ES-I3 (cell line): ENCODE results near the gene SPEG.

Experiments used
- H3K36me3 ChIP-seq: 2 replicates; pipeline ENCODE4 v1.6.1; 2013; ENCODE audit warnings: mild to moderate bottlenecking, low read length, control low read depth, moderate library complexity; ENCODE audit not compliant: insufficient read depth
- H3K4me1 ChIP-seq: 2 replicates; pipeline ENCODE4 v1.6.1; 2013; ENCODE audit warnings: mild to moderate bottlenecking, control low read depth, low read length; ENCODE audit not compliant: insufficient read depth
- H3K9ac ChIP-seq: 2 replicates; pipeline ENCODE4 v1.6.1; 2013; ENCODE audit warnings: low read depth, mild to moderate bottlenecking, low read length, moderate library complexity
- H3K9me3 ChIP-seq: 2 replicates; pipeline ENCODE4 v1.6.1; 2013; ENCODE audit warnings: mild to moderate bottlenecking, low read length, moderate library complexity; ENCODE audit not compliant: control insufficient read depth, insufficient read depth

Gene SPEG

GRCh38 chr2:219410390-219410789, 24.3 kb upstream of the SPEG start:
- no peak overlapping the region for H3K9ac ChIP-seq
- peaks cover under 1% of the 10 kb centered on the region for H3K4me1 ChIP-seq
- H3K36me3 ChIP-seq: no peaks in the 10 kb centered on the region
- H3K9me3 ChIP-seq: no peaks in the 10 kb centered on the region

DNA sequence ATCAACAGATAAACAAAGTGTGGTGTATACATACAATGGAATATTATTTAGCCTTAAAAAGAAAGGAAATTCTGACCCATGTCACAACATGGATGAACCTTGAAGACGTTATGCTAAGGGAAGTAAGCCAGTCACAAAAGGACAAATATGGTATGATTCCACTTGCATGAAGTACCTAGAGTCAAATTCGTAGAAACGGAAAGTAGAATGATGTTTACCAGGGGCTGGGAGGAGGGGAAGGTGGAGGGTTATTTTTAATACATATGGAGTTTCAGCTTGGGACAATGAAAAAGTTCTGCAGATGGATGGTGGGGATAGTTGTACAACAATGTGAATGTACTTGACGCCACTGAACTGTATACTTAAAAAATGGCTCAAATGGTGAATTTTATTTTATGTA, 19.8 kb upstream of the SPEG start:
- H3K9ac ChIP-seq: no peak overlapping the region
- no peaks in the 10 kb centered on the region for H3K36me3 ChIP-seq
- no peaks in the 10 kb centered on the region for H3K9me3 ChIP-seq
- peaks cover 14% of the 10 kb centered on the region for H3K4me1 ChIP-seq

DNA sequence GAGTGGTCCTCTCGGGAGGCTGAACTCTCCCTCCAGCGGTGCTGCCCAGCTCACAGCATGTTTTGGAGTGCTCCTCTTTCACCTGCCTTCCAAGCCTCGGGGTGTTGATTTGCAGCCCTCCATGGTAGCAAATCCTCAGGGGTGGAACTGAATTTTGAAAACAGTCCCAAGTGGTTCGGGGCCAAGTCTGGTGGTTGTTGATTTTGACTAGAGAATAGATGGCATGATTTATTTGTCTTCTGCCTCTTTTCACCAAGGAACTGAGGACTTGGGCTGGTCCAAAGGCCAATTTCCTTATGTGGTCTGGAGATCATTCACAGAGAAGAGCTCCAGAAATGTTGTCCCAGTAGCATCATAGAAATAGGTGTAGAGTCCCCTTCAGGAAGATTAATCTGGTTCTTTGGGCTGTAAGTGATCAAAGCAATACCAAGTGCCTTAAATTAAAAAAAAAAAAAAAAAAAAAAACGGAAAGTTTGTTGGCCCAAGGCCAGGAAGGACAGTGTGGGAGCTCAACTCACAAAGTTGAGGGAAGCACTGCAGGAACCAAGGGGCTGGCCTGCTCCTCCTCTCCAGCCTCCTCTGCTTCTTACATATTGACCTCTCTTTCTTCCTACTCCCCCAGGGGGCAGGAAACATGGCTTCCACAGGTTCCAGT, 18.9 kb upstream of the SPEG start:
- Histone ChIP-seq H3K9me3 (no peaks in the 10 kb centered on the region), H3K36me3 (no peaks in the 10 kb centered on the region), H3K9ac (no peak overlapping the region), H3K4me1 (peaks cover 19% of the 10 kb centered on the region)

DNA sequence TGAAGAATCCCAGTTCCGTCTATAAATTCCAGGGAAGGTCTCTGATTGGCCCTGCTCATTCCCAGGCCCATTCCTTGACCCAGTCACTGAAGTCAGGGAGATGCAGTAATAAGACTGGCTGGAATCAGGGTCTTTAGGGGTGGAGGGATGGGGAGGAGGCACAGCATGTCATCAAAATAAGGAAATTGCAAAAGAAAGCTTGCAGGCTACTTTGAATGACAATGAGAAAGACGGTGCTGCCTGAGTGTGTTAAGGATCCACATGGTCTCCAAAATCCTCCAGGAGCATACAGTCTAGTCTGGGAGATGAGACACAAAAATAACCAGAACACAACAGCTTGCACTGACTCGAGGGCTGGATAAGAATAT, 18.4 kb upstream of the SPEG start:
- H3K36me3 ChIP-seq: no peaks in the 10 kb centered on the region
- no peaks in the 10 kb centered on the region for H3K9me3 ChIP-seq
- H3K9ac ChIP-seq: no peak overlapping the region
- H3K4me1 ChIP-seq: peaks cover 19% of the 10 kb centered on the region

GRCh38 chr2:219416938-219417337, 17.7 kb upstream of the SPEG start:
- Histone ChIP-seq H3K9me3 (no peaks in the 10 kb centered on the region), H3K9ac (no peak overlapping the region), H3K36me3 (no peaks in the 10 kb centered on the region), H3K4me1 (peaks cover 19% of the 10 kb centered on the region)

DNA sequence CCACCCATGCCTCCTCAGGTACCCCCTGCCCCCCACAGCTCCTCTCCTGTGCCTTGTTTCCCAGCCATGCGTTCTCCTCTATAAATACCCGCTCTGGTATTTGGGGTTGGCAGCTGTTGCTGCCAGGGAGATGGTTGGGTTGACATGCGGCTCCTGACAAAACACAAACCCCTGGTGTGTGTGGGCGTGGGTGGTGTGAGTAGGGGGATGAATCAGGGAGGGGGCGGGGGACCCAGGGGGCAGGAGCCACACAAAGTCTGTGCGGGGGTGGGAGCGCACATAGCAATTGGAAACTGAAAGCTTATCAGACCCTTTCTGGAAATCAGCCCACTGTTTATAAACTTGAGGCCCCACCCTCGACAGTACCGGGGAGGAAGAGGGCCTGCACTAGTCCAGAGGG, 17.3 kb upstream of the SPEG start:
- no peaks in the 10 kb centered on the region for H3K36me3 ChIP-seq
- no peak overlapping the region for H3K9ac ChIP-seq
- H3K9me3 ChIP-seq: no peaks in the 10 kb centered on the region
- peaks cover 19% of the 10 kb centered on the region for H3K4me1 ChIP-seq

GRCh38 chr2:219418155-219419011, 16.3 kb upstream of the SPEG start, which contains the start of gene DES:
DES (plus strand) TSS chr2:219418377; CDS start chr2:219418463, 86 bp downstream.
- Histone ChIP-seq H3K4me1 (peaks cover 19% of the 10 kb centered on the region), H3K36me3 (no peaks in the 10 kb centered on the region), H3K9ac (no peak within 1 kb of the TSS; the same call in 1 of the 2 replicates), H3K9me3 (no peaks in the 10 kb centered on the region)

- no peak overlapping the region for H3K9ac ChIP-seq
- H3K4me1 ChIP-seq: peaks cover 19% of the 10 kb centered on the region
- H3K9me3 ChIP-seq: no peaks in the 10 kb centered on the region
- H3K36me3 ChIP-seq: no peaks in the 10 kb centered on the region
These were observed 15.7 kb upstream of the SPEG start for GRCh38 chr2:219419012-219419324.

- Histone ChIP-seq H3K9me3 (no peaks in the 10 kb centered on the region), H3K9ac (no peak overlapping the region), H3K4me1 (peaks cover 19% of the 10 kb centered on the region), H3K36me3 (no peaks in the 10 kb centered on the region)
These were observed 15.1 kb upstream of the SPEG start for GRCh38 chr2:219419331-219420197.

DNA sequence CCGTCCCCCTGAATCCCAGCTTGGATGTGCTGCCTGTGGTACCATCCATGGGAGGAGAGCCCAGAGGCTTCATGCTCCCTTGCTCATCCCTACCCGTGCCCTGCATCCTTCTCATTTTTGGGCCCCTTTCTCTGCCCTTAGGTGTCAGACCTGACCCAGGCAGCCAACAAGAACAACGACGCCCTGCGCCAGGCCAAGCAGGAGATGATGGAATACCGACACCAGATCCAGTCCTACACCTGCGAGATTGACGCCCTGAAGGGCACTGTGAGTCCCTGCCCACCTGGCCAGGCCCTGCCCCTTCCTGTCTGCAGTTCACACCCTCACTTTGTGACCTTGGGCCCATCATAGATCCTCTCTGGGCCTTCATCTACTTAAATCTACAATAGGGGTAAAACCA, 14.0 kb upstream of the SPEG start:
- peaks cover 19% of the 10 kb centered on the region for H3K4me1 ChIP-seq
- H3K9me3 ChIP-seq: no peaks in the 10 kb centered on the region
- H3K9ac ChIP-seq: no peak overlapping the region
- H3K36me3 ChIP-seq: no peaks in the 10 kb centered on the region

DNA sequence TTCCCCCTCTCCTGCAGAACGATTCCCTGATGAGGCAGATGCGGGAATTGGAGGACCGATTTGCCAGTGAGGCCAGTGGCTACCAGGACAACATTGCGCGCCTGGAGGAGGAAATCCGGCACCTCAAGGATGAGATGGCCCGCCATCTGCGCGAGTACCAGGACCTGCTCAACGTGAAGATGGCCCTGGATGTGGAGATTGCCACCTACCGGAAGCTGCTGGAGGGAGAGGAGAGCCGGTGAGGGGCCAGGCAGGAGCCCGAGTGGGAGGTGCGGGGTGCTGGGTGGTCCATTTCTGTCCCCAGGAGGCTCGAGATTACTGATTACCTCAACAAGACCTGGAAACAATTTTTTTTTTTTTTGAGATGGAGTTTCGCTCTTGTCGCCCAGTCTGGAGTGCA, 13.3 kb upstream of the SPEG start:
- no peak overlapping the region for H3K9ac ChIP-seq

DNA sequence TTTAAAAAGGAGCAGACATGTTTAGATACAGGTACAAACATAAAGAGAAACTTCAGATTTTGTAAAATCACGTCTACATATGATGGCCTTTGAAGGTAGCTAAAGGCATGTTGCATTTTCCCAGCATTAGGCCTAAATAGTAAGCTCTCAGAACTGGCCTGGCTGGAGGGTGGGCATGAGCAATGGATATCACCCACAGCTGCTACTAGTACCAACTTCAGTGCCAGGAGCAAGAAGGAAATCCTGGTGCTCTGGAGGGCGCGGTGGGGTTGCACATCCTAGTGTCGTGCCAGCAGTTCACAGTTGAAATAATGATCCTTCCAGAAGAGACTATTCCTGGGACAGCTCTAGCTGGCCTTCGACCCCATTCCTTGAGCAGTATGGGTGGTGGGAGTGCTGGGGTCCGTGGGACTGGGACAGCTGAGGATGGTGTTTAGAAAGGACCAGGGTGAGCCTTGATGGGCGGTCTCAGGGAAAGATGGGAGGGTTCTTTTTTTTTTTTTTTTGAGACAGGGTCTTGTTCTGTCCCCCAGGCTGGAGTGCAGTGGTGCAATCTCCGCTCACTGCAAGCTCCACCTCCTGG, 11.6 kb upstream of the SPEG start:
- no peak overlapping the region for H3K9ac ChIP-seq
- no peaks in the 10 kb centered on the region for H3K36me3 ChIP-seq
- H3K4me1 ChIP-seq: peaks cover 8% of the 10 kb centered on the region
- no peaks in the 10 kb centered on the region for H3K9me3 ChIP-seq

More for the DNA sequence above, 13.3 kb upstream of the SPEG start:
- H3K9me3 ChIP-seq: no peaks in the 10 kb centered on the region
- H3K4me1 ChIP-seq: peaks cover 18% of the 10 kb centered on the region
- no peaks in the 10 kb centered on the region for H3K36me3 ChIP-seq

DNA sequence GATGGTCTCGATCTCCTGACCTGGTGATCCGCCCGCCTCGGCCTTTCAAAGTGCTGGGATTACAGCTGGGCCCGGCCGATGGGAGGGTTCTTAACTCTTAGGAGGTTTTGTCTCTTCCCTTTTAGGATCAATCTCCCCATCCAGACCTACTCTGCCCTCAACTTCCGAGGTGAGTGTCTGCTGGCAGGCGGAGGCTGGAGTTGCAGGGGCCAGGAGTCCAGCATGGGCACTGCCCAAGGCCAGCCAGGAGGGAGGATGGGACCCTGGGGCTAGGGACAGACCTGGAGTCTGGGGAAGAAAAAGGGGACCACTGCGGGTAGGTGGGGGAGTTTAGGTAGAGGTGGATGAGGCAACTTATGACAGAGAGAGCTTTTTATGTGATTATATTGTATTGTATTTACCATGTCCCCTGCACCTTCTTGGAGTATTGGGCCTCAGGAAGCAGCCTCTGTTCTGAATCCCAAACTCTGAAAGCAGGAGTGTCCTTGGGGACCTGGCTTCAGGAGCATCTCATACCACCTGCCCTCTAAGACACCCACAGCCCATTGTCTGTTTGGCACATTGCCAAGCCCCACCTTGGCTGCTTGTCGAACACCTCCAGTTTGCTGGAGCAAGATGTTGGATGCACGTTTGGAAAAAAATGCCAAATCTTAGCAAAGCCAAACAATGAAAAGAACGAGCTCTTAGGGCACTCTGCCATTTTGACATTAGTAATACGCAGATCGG, 10.8 kb upstream of the SPEG start:
- H3K9me3 ChIP-seq: no peaks in the 10 kb centered on the region
- no peak overlapping the region for H3K9ac ChIP-seq
- H3K36me3 ChIP-seq: no peaks in the 10 kb centered on the region
- peaks cover 8% of the 10 kb centered on the region for H3K4me1 ChIP-seq
